HUES6 (cell line): ENCODE measurements around the gene PRSS22.

Source experiments
- H3K27ac ChIP-seq: 2 replicates; pipeline ENCODE4 v1.7.0; 2013; ENCODE audit warnings: low read depth, mild to moderate bottlenecking, low read length, inconsistent platforms
- H3K27me3 ChIP-seq: 2 replicates; pipeline ENCODE4 v1.6.1; 2013; ENCODE audit warnings: low read length; ENCODE audit not compliant: control insufficient read depth, insufficient read depth
- H3K36me3 ChIP-seq: 2 replicates; pipeline ENCODE4 v1.6.1; 2013; ENCODE audit warnings: low read length; ENCODE audit not compliant: control insufficient read depth, insufficient read depth
- H3K4me1 ChIP-seq: 2 replicates; pipeline ENCODE4 v1.6.1; 2013; ENCODE audit warnings: low read length; ENCODE audit not compliant: control insufficient read depth, insufficient read depth
- H3K4me3 ChIP-seq: 2 replicates; pipeline ENCODE4 v1.5.1; 2013; ENCODE audit warnings: low read depth, low read length
- H3K9ac ChIP-seq: one replicate; pipeline ENCODE4 v1.6.1; 2013; ENCODE audit warnings: mild to moderate bottlenecking, low read length
- H3K9me3 ChIP-seq: 2 replicates; pipeline ENCODE4 v1.6.1; 2013; ENCODE audit warnings: low read depth, low read length; ENCODE audit not compliant: control insufficient read depth, insufficient read depth

PRSS22 gene

DNA sequence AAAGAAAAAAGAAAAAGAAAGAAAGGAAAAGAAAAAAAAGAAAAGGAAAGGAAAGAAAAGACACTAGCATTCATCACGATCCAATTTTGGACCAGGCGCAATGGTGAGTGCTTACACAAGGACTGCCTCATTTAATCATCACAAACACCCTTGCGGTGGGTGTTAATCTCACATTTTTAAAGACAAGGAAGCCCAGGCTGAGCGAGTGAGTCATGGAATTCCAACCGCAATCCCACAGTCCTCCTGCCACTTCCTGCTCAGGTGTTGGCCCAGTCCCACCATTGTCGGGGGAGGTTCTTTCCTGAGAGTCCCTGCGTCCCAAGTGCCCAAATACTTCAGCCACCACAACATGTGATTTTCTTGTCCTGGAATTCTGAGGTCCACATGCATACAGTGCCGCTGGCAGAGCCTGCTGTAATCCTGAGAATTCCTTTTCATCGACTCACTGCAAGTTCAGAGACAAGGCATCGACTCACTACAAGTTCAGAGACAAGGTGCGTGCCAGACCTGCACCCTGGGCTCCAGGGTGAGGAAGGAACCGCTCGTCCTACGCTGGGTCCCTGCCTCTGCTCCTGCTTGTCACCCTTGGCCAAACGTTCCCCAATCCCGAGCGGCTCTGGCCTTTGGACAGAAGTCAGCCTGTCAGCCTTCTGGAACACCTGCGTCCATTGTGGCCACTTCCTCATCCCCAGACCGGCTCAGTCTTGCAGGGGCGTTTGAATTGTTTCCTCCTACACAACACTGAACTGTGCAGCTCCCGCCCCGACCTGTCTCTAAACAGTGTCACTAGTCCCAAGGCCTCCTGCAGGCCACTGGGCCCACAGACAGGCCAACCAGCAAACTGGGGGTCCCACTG, 22.1 kb downstream of the PRSS22 start:
- Histone ChIP-seq H3K4me1 (peaks cover 15% of the 10 kb centered on the region), H3K9ac (peak overlapping the region; percentile 63), H3K36me3 (no peaks in the 10 kb centered on the region), H3K27ac (peak overlapping the region; percentile 49; the same call in 1 of the 2 replicates), H3K4me3 (no peak overlapping the region), H3K9me3 (no peaks in the 10 kb centered on the region), H3K27me3 (no peaks in the 10 kb centered on the region)

DNA sequence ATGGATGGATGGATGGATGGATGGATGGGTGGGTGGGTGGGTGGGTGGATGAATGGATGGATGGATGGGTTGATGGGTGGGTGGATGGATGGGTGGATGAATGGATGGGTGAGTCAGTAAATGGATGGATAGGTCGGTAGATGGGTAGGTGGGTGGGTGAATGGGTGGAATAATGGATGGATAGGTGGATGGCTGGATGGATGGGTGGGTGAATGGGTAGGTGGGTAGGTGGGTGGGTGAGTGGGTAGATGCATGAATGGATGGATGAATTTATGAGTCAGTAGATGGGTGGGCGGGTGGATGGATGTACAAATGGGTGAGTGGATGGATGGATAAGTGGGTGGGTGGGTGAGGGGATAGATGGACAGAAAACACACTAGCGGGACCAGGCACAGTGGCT, 23.0 kb downstream of the PRSS22 start:
- peaks cover 15% of the 10 kb centered on the region for H3K4me1 ChIP-seq
- no peak overlapping the region for H3K27ac ChIP-seq
- H3K36me3 ChIP-seq = no peaks in the 10 kb centered on the region
- no peak overlapping the region for H3K9ac ChIP-seq
- no peaks in the 10 kb centered on the region for H3K27me3 ChIP-seq
- H3K9me3 ChIP-seq = no peaks in the 10 kb centered on the region
- H3K4me3 ChIP-seq = no peak overlapping the region

DNA sequence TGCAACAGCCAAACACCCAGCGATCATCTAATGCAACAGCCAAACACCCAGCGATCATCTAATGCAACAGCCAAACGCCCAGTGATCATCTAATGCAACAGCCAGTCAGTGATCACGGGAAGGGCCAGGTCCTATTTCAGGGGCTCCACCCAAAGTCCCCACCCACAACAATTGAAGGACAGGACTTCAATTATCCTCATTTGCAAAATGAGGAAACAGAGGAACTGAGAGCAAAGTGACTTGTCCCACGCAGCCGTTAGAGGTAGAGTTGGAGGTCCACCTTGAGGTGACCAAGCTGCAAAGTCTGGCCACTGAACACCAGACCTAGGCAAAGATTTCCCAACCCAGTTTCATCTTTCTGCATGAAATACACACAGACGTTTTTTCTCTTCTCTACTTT, 24.2 kb downstream of the PRSS22 start:
- Histone ChIP-seq H3K9ac (no peak overlapping the region), H3K27me3 (no peaks in the 10 kb centered on the region), H3K9me3 (no peaks in the 10 kb centered on the region), H3K27ac (no peak overlapping the region), H3K36me3 (no peaks in the 10 kb centered on the region), H3K4me1 (peaks cover 15% of the 10 kb centered on the region), H3K4me3 (no peak overlapping the region)

DNA sequence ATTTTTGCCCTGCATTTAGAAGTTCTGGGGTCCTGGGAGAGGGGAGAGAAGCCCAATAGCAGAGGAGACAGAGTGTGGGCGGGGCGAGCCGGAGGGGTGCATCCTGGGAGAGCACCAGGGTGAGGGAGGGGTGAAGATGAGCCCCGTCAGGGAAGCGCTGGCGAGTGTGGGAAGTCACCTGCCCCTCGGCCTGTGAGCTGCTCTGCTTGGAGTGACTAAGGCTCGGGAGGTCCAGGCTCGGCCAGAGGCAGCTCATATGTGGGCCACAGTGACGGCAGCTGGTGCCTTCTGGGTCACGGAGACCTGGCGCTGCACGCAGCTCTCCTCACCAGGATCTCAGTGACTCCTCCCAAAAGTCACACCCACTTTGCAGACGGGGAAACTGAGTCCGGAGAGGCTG, 26.8 kb downstream of the PRSS22 start:
- Histone ChIP-seq H3K36me3 (no peaks in the 10 kb centered on the region), H3K27me3 (no peaks in the 10 kb centered on the region), H3K4me1 (peaks cover 15% of the 10 kb centered on the region), H3K4me3 (no peak overlapping the region), H3K9me3 (no peaks in the 10 kb centered on the region), H3K9ac (no peak overlapping the region), H3K27ac (no peak overlapping the region)

DNA sequence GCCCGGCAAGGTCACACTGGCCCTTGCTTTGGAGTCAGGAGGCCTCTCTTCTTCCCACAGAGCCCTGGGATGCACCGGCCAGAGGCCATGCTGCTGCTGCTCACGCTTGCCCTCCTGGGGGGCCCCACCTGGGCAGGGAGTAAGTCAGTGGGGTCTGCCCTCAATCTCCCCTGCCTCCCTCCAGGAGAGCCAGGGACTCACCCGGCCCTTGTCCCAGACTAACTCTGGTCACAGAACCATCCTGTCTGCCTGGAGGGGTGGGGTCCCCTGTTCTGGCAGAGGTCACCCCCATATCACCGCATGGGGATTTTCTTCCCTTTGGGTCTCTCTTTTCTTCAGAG, 27.6 kb downstream of the PRSS22 start:
- Histone ChIP-seq H3K4me1 (peaks cover 7% of the 10 kb centered on the region; the same call in 1 of the 2 replicates), H3K36me3 (no peaks in the 10 kb centered on the region), H3K27me3 (no peaks in the 10 kb centered on the region), H3K9me3 (no peaks in the 10 kb centered on the region), H3K27ac (no peak overlapping the region), H3K9ac (no peak overlapping the region), H3K4me3 (no peak overlapping the region)

DNA sequence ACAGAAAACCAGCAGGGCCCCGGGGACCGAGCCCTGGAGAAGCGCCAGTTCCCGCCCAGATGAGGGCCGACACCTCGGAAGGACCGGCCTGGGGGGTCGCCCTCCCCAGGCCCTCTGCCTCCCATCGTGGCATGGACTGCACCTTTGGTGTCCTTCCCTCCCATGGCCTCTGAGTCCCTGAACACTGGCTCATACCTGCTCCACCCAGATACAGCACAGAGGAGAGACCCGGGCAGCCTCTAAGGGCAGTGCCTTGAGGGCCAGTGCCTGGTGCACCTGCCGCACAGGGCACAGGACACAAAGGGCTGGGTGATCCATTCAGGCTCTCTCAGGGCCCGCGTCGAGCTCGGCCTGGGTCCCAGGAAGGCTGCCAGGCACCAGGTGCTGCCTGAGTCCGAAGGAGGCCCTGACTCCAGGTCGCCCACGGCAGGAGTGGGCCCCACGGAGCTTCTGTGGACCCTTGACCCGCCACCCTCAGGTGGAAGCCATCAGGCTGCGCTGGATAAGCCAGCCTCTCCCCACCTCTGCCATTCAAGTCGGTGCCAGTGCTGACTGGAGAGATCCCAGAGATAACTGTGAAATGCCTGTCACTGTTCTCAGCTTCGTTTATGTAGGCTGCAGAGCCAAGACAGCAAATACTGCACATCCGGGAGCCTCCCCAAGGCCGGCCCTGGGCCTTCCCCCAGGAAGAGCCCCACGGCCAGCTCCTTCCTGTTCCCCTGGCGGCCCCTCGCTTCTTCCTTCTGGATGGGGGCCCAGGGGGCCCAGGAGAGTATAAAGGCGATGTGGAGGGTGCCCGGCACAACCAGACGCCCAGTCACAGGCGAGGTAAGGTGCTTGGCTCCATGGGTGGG, 28.2 kb downstream of the PRSS22 start, which contains the start of gene ZG16B:
Gene ZG16B (plus strand): TSS at position 803 of the 854 bp plus-strand sequence. CDS start 139 bp downstream, outside the sequence.
- Histone ChIP-seq H3K27me3 (no peaks in the 10 kb centered on the region), H3K36me3 (no peaks in the 10 kb centered on the region), H3K4me1 (peaks cover 5% of the 10 kb centered on the region; the same call in 1 of the 2 replicates), H3K27ac (no peak within 1 kb of the TSS), H3K9me3 (no peaks in the 10 kb centered on the region), H3K9ac (no peak within 1 kb of the TSS), H3K4me3 (no peak within 1 kb of the TSS)

DNA sequence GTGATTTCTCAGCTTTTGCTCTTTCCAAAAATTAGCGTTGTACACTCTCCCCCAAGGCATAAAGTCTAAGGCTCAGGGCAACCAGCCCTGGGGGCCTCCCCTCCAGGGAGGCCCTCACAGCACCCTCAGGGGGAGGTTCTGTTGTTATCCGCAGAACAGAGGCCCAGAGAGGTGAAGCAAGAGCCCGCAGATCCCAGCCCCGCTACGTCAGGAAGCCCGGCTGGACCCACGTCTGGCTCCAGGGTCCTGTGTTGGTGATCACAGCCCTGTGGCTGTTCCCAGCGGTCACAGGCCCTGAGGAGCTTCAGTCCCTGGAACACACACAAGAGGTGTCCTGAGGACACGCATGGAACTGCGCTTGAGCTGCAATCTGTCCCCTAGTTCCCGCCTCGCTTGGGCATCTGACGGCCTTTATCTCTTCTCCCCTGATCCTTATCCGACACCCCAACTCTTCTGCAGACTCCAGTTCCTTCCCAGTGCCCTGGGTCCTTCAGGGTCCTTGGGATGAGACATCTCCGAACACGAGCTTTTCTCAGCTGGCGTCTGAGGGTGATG, 29.0 kb downstream of the PRSS22 start:
- H3K27me3 ChIP-seq = no peaks in the 10 kb centered on the region
- no peak overlapping the region for H3K4me3 ChIP-seq
- no peaks in the 10 kb centered on the region for H3K36me3 ChIP-seq
- no peak overlapping the region for H3K9ac ChIP-seq
- no peak overlapping the region for H3K27ac ChIP-seq
- H3K4me1 ChIP-seq = peaks cover 5% of the 10 kb centered on the region; the same call in 1 of the 2 replicates
- H3K9me3 ChIP-seq = no peaks in the 10 kb centered on the region

DNA sequence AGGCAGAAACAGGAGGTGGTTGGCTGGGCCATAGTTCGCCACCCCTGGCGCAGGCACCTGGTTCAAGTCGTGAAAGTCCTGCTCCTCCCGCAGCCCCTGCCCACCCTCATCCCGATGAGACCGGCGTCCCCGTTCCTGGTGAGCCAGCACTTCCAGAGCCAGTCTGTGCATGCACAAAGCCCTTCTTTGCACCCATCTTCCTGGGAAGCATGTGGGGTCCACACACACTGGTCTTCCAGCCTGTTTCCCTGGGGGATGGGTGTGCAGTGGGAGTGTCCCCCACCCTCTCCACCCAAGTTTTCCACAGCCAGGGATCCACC, 29.5 kb downstream of the PRSS22 start:
- no peak overlapping the region for H3K4me3 ChIP-seq
- no peaks in the 10 kb centered on the region for H3K27me3 ChIP-seq
- no peak overlapping the region for H3K27ac ChIP-seq
- no peaks in the 10 kb centered on the region for H3K9me3 ChIP-seq
- H3K4me1 ChIP-seq = peaks cover 5% of the 10 kb centered on the region; the same call in 1 of the 2 replicates
- no peaks in the 10 kb centered on the region for H3K36me3 ChIP-seq
- no peak overlapping the region for H3K9ac ChIP-seq

DNA sequence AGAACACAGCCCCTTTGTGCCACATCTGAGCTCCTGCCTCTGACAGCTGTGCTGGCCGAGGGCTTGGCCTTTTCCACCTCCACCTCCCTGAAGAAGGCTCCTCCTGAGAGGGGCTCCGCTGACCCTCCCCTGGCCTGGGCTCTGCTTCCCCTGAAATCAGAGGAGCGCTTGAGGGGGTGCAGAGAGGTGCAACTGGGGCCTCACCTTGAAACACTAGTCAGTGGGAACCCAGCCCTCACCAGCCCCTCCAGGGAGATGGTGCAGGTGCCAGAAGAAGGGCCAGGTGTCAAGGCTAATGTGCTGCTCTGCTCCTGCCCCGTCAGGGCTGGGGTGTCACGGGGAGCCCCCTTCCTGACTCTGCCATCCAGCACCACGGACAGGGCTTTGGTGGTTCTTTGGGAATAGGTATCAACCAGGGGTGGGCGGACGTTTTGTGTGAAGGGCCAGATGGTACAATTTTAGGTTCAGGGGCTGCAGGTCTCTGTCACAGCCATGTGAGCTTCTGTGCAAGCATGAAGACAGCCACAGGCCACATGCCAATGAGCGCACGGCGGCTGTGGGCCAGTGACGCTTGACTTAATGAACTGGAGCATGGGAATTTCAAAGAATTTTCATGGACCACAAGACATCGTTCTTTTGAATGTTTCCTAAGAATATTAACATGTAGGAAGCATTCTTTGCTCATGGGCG, 30.0 kb downstream of the PRSS22 start:
- Histone ChIP-seq H3K27me3 (no peaks in the 10 kb centered on the region), H3K4me3 (no peak overlapping the region), H3K9ac (no peak overlapping the region), H3K27ac (no peak overlapping the region), H3K4me1 (peaks cover 5% of the 10 kb centered on the region; the same call in 1 of the 2 replicates), H3K36me3 (no peaks in the 10 kb centered on the region), H3K9me3 (no peaks in the 10 kb centered on the region)

DNA sequence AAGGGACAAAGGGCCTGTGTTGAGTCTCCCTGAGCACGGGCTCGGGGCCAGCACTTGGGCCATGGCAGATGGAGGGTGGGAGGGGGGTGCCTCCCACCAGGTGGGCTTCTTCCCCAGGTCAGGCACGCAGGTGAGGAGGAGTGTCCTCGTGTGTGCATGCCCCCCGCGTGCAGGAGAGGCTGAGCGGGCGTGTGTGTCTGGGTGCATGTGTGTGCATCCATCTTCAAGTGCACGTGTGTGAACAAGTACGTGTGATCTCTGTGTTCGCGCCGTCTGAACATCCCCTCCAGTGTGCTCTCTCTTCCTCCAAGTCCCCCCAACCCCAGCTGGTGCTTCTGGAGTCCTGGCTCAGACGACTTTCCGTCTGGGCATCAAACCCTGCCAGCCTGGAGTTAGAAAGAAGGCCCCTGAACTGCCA, 30.6 kb downstream of the PRSS22 start:
- H3K9me3 ChIP-seq = no peaks in the 10 kb centered on the region
- H3K9ac ChIP-seq = no peak overlapping the region
- peaks cover 5% of the 10 kb centered on the region; the same call in 1 of the 2 replicates for H3K4me1 ChIP-seq
- H3K36me3 ChIP-seq = no peaks in the 10 kb centered on the region
- no peaks in the 10 kb centered on the region for H3K27me3 ChIP-seq
- no peak overlapping the region for H3K27ac ChIP-seq
- H3K4me3 ChIP-seq = no peak overlapping the region
